HEK293 (cell line): Measurements from ENCODE around the gene OCA2.

ENCODE experiments used
- CTCF ChIP-seq: fragments of 450-650 bp; formaldehyde crosslinking; IDR thresholded peaks from 2 replicates; pipeline ENCODE4 v1.5.1; 2016; ENCODE audit warnings: missing biosample characterization, missing genetic modification characterization
- HOXA7 ChIP-seq: sonication (generic); formaldehyde crosslinking; IDR thresholded peaks from 2 replicates; pipeline ENCODE4 v1.8.1; 2022; ENCODE audit warnings: missing genetic modification reagents, borderline replicate concordance
- ZNF121 ChIP-seq: fragments of 450-650 bp; formaldehyde crosslinking; IDR thresholded peaks from 2 replicates; pipeline ENCODE4 v1.5.1; 2016; ENCODE audit warnings: missing biosample characterization, missing genetic modification characterization
- ZNF449 ChIP-seq: fragments of 450-650 bp; formaldehyde crosslinking; IDR thresholded peaks from 2 replicates; pipeline ENCODE4 v1.5.1; 2017; ENCODE audit warnings: missing biosample characterization, mild to moderate bottlenecking, missing genetic modification characterization, moderate library complexity
- ZNF791 ChIP-seq: fragments of 450-650 bp; formaldehyde crosslinking; IDR thresholded peaks from 2 replicates; pipeline ENCODE4 v1.5.1; 2016; ENCODE audit warnings: missing biosample characterization, missing genetic modification characterization
- ZNF792 ChIP-seq: fragments of 450-650 bp; formaldehyde crosslinking; IDR thresholded peaks from 2 replicates; pipeline ENCODE4 v1.5.1; 2016; ENCODE audit warnings: missing biosample characterization, missing genetic modification characterization

GRCh38 chr15:28112962-28113361 is 13.8 kb upstream of the OCA2 start:
- TF ChIP-seq CTCF = no peak
- no peak for TF ChIP-seq ZNF121 (tag by site-specific recombination)
- TF ChIP-seq HOXA7 (CRISPR knock-in tag) = no peak
- TF ChIP-seq ZNF449 (tag by site-specific recombination) = no peak
- TF ChIP-seq ZNF792 (tag by site-specific recombination) = no peak
- TF ChIP-seq ZNF791 = no peak
